Neural progenitor cell (in vitro differentiated cells): ENCODE data around the gene USP1. TPM values are rescaled to one million over a fixed set of nuclear protein-coding genes. Genes with fewer than 3 reads are reported as not detected.

Experiments used
- DNase-seq: peaks from one replicate; pipeline ENCODE4 v3.0.0-alpha.2; 2016; ENCODE audit warnings: low spot score
- H2AFZ ChIP-seq: fragments of 200-600 bp; sonication (generic); replicated peaks from 2 replicates; pipeline ENCODE4 v1.6.1; 2016; ENCODE audit warnings: antibody characterized with exemption
- H3F3A ChIP-seq: fragments of 200-600 bp; sonication (generic); 2 replicates; pipeline ENCODE4 v1.6.1; 2016; ENCODE audit warnings: antibody characterized with exemption, low read depth
- H3K27ac ChIP-seq: fragments of 200-600 bp; sonication (generic); 2 replicates; pipeline ENCODE4 v1.5.1; 2016; ENCODE audit warnings: mild to moderate bottlenecking
- H3K27me3 ChIP-seq: fragments of 200-600 bp; sonication (generic); 2 replicates; pipeline ENCODE4 v1.6.1; 2016; ENCODE audit warnings: mild to moderate bottlenecking, moderate library complexity
- H3K36me3 ChIP-seq: fragments of 200-600 bp; sonication (generic); 2 replicates; pipeline ENCODE4 v1.5.1; 2016
- H3K4me1 ChIP-seq: fragments of 200-600 bp; sonication (generic); 2 replicates; pipeline ENCODE4 v1.6.1; 2016; ENCODE audit warnings: mixed run types
- H3K4me2 ChIP-seq: fragments of 200-600 bp; sonication (generic); 2 replicates; pipeline ENCODE4 v1.6.1; 2016
- H3K4me3 ChIP-seq: fragments of 200-600 bp; sonication (generic); 2 replicates; pipeline ENCODE4 v1.5.1; 2016
- H3K79me2 ChIP-seq: fragments of 200-600 bp; sonication (generic); 2 replicates; pipeline ENCODE4 v1.6.1; 2016; ENCODE audit warnings: low read depth
- H3K9ac ChIP-seq: fragments of 200-600 bp; sonication (generic); 2 replicates; pipeline ENCODE4 v1.6.1; 2016
- H3K9me3 ChIP-seq: fragments of 200-600 bp; sonication (generic); 2 replicates; pipeline ENCODE4 v1.5.1; 2016; ENCODE audit warnings: low read depth
- H4K20me1 ChIP-seq: fragments of 200-600 bp; sonication (generic); 2 replicates; pipeline ENCODE4 v1.6.1; 2016; ENCODE audit warnings: low read depth
- H3K27ac Mint-ChIP-seq: 3 replicates; pipeline ENCODE4 v1.8.0; 2021; ENCODE audit warnings: mixed read lengths
- H3K27me3 Mint-ChIP-seq: 2 replicates; pipeline ENCODE4 v1.8.0; 2022; ENCODE audit warnings: low read depth, mild to moderate bottlenecking, inconsistent platforms, moderate library complexity, mixed read lengths; ENCODE audit not compliant: insufficient read depth
- H3K36me3 Mint-ChIP-seq: 3 replicates; pipeline ENCODE4 v1.8.0; 2021; ENCODE audit warnings: mixed read lengths
- H3K4me1 Mint-ChIP-seq: 3 replicates; pipeline ENCODE4 v1.8.0; 2021; ENCODE audit warnings: mixed read lengths
- H3K4me3 Mint-ChIP-seq: 3 replicates; pipeline ENCODE4 v1.8.0; 2021; ENCODE audit warnings: mild to moderate bottlenecking, moderate library complexity, mixed read lengths
- H3K9me3 Mint-ChIP-seq: 3 replicates; pipeline ENCODE4 v1.8.0; 2020; ENCODE audit warnings: mixed read lengths
- EZH2 ChIP-seq: fragments of 200-600 bp; sonication (generic); IDR thresholded peaks from 2 replicates; pipeline ENCODE4 v1.6.1; 2017; ENCODE audit warnings: antibody characterized with exemption, mild to moderate bottlenecking, moderate library complexity
- EZH2phosphoT487 ChIP-seq: fragments of 200-600 bp; sonication (generic); IDR thresholded peaks from 2 replicates; pipeline ENCODE4 v1.6.1; 2017; ENCODE audit warnings: antibody characterized with exemption
- total RNA-seq: library from RNA; depleted of rRNA; stranded (reverse); fragments of >200 nt; gene quantifications from 2 replicates; pipeline ENCODE4 v1.2.3, GENCODE V29; 2015; ENCODE audit warnings: low replicate concordance
- TF ChIP-seq, protein P1 (sequence below): fragments of 200-600 bp; sonication (generic); IDR thresholded peaks from 2 replicates; pipeline ENCODE4 v1.5.1; 2017; ENCODE audit warnings: antibody characterized with exemption, mild to moderate bottlenecking

USP1 gene
- total RNA-seq, 1 donor from 2014 or later: 106 TPM

DNA sequence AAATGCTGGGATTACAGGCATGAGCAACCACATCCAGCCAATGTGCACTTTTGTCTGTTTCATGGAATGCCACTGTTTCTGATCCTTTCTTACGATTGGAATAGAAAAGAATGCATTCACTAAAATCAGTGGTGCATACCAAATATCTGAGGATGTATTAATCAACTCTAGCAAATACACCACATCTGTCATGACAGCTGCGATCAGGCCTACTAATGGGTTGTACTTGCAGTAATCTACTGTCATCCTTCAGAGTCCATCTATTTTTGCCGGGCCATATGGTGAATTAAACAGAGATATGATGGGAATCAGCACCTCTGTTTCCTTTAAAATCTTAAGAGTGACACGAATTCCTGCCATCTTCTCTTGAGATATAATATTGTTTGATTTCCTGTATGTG lies 8.5 kb upstream of the USP1 start:
- no peaks in the 10 kb centered on the region for H3K9me3 Mint-ChIP-seq

DNA sequence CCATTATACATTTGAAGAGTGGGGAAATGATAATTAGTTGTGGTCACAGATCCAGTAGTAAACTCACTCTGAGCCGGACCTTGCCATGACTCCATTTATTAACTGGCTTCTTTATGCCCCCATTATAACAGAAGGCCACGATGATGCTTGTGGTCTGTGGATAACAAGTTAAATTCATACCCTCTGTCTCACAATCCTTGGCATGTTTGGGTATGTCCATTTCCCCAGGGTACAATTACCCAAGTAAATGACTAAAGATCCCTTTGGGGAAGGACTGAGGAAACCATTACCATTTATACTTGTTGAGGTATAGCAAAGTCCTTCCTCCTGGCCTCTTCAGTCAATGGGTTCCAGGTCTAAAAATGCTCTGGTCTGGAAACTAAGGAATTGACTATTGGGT lies 7.3 kb upstream of the USP1 start:
- H3K27ac ChIP-seq: no peak overlapping the region
- H3K9ac ChIP-seq: no peak overlapping the region
- no peak overlapping the region for H3K27ac Mint-ChIP-seq
- H2AFZ ChIP-seq: no peak overlapping the region
- H3F3A ChIP-seq: no peaks in the 10 kb centered on the region
- no peak overlapping the region for H3K4me3 Mint-ChIP-seq
- no peaks in the 10 kb centered on the region for H3K9me3 Mint-ChIP-seq
- no peak for TF ChIP-seq EZH2phosphoT487
- TF ChIP-seq EZH2: no peak
- TF ChIP-seq, protein P1, sequence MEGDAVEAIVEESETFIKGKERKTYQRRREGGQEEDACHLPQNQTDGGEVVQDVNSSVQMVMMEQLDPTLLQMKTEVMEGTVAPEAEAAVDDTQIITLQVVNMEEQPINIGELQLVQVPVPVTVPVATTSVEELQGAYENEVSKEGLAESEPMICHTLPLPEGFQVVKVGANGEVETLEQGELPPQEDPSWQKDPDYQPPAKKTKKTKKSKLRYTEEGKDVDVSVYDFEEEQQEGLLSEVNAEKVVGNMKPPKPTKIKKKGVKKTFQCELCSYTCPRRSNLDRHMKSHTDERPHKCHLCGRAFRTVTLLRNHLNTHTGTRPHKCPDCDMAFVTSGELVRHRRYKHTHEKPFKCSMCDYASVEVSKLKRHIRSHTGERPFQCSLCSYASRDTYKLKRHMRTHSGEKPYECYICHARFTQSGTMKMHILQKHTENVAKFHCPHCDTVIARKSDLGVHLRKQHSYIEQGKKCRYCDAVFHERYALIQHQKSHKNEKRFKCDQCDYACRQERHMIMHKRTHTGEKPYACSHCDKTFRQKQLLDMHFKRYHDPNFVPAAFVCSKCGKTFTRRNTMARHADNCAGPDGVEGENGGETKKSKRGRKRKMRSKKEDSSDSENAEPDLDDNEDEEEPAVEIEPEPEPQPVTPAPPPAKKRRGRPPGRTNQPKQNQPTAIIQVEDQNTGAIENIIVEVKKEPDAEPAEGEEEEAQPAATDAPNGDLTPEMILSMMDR: no peak
- H3K27me3 Mint-ChIP-seq: no peaks in the 10 kb centered on the region
- no peaks in the 10 kb centered on the region for H3K9me3 ChIP-seq
- no peaks in the 10 kb centered on the region for H3K36me3 Mint-ChIP-seq
- no peak for DNase-seq
- H3K27me3 ChIP-seq: no peaks in the 10 kb centered on the region
- H3K4me3 ChIP-seq: no peak overlapping the region
- H3K4me1 Mint-ChIP-seq: peaks cover 10% of the 10 kb centered on the region
- no peaks in the 10 kb centered on the region for H3K36me3 ChIP-seq
- H3K4me1 ChIP-seq: peaks cover 7% of the 10 kb centered on the region
- H3K4me2 ChIP-seq: no peak overlapping the region
- H4K20me1 ChIP-seq: no peaks in the 10 kb centered on the region
- H3K79me2 ChIP-seq: peaks cover under 1% of the 10 kb centered on the region

More for the DNA sequence above, 8.5 kb upstream of the USP1 start:
- H3K4me3 Mint-ChIP-seq: no peak overlapping the region
- no peaks in the 10 kb centered on the region for H3K36me3 Mint-ChIP-seq
- no peak overlapping the region for H3K27ac Mint-ChIP-seq
- no peaks in the 10 kb centered on the region for H3K27me3 Mint-ChIP-seq
- Histone ChIP-seq H3K4me1 (peaks cover 3% of the 10 kb centered on the region), H3K9ac (no peak overlapping the region), H3K4me3 (no peak overlapping the region), H3K9me3 (no peaks in the 10 kb centered on the region), H3K4me2 (no peak overlapping the region), H4K20me1 (no peaks in the 10 kb centered on the region), H3K27me3 (no peaks in the 10 kb centered on the region), H3K79me2 (no peaks in the 10 kb centered on the region), H3F3A (no peaks in the 10 kb centered on the region), H3K36me3 (no peaks in the 10 kb centered on the region), H2AFZ (no peak overlapping the region), H3K27ac (no peak overlapping the region)
- no peak for DNase-seq
- TF ChIP-seq, protein P1: no peak
- TF ChIP-seq EZH2: no peak
- TF ChIP-seq EZH2phosphoT487: no peak
- H3K4me1 Mint-ChIP-seq: peaks cover 13% of the 10 kb centered on the region

DNA sequence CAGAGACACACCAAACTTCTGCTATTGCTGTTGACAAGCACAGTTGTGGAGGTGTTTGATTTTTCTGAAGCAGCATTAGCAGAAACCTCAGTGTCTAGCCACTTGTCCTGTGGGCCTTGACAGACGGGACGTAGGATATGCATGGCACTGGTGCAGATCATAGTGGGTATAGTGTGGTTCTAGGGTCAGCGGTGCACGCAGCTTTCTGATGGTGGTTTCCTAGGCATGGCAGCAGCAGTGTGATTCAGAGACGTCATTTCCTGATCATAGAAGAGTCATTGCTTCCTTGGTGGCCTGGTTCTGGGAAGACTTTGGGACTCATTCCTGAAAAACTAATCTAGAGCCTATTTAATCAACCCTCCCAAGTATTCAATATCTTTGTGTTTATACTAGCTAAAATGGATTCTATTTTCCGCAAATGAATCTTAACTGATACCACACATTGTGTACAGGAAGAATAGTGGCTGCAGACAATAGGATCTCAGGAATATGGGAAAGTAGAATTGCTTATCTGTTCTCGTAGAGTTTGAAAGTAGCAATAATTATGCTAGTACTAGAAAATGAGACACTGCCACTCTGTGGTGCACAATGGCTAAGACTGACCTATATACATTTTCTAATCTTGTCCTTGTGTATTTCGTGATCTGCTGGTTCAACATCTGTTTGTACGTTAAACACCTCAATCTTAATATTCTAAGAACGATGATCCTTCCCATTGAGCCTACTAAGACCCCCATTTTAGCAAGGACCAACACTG lies 2.8 kb upstream of the USP1 start:
- H3K4me3 Mint-ChIP-seq: peak overlapping the region; percentile 7
- peaks cover 21% of the 10 kb centered on the region for H3K4me1 ChIP-seq
- H3K9me3 ChIP-seq: no peaks in the 10 kb centered on the region
- H3K9ac ChIP-seq: no peak overlapping the region
- H3K79me2 ChIP-seq: peaks cover 29% of the 10 kb centered on the region
- TF ChIP-seq, protein P1: peak; percentile 4
- no peak for TF ChIP-seq EZH2phosphoT487
- peaks cover 11% of the 10 kb centered on the region for H3K27me3 Mint-ChIP-seq
- H3K36me3 ChIP-seq: no peaks in the 10 kb centered on the region
- peaks cover 28% of the 10 kb centered on the region for H3F3A ChIP-seq
- no peak overlapping the region for H3K27ac ChIP-seq
- H3K4me3 ChIP-seq: no peak overlapping the region
- H3K4me1 Mint-ChIP-seq: peaks cover 12% of the 10 kb centered on the region
- no peak overlapping the region for H3K27ac Mint-ChIP-seq
- no peaks in the 10 kb centered on the region for H3K9me3 Mint-ChIP-seq
- H3K27me3 ChIP-seq: no peaks in the 10 kb centered on the region
- DNase-seq: no peak
- no peak overlapping the region for H2AFZ ChIP-seq
- H3K4me2 ChIP-seq: no peak overlapping the region
- peaks cover 20% of the 10 kb centered on the region for H4K20me1 ChIP-seq
- H3K36me3 Mint-ChIP-seq: peaks cover 2% of the 10 kb centered on the region
